Caco-2 (cell line): ENCODE measurements around the gene CEACAM19. TPM values are rescaled to one million over a fixed set of nuclear protein-coding genes. Genes with fewer than 3 reads are reported as not detected.

ENCODE experiments used
- BruUV-seq: library from RNA; stranded (reverse); fragments of 400-500 nt; replicated peaks from 2 replicates; lab custom pipeline; 2021; lab: Mats Ljungman, UMichigan
- CTCF ChIA-PET: fragments of 300-600 bp; sonication (Branson Sonifier 250); formaldehyde crosslinking; loops from one replicate; lab custom pipeline; 2022; ENCODE audit warnings: antibody characterized with exemption; lab: Charles Lee
- POLR2A ChIA-PET: fragments of 300-600 bp; sonication (Branson Sonifier 250); formaldehyde crosslinking; loops from one replicate; lab custom pipeline; 2022; ENCODE audit warnings: antibody characterized with exemption; lab: Charles Lee
- DNase-seq, 2 experiments: peaks; one replicate each; pipeline versions ENCODE4 v3.0.0 to v3.0.0-alpha.2; 2020 to 2022
- H3K27me3 ChIP-seq: replicated peaks from 2 replicates; pipeline ENCODE4 v1.6.0; 2011; ENCODE audit warnings: low read length; ENCODE audit not compliant: control insufficient read depth, insufficient read depth
- H3K36me3 ChIP-seq: 2 replicates; pipeline ENCODE4 v1.5.1; 2011; ENCODE audit warnings: low read length; ENCODE audit not compliant: control insufficient read depth, insufficient read depth
- H3K4me1 ChIP-seq: fragments of 250-450 bp; sonication (Bioruptor Pico); 2 replicates; pipeline ENCODE4 v1.5.1; 2020; ENCODE audit warnings: mild to moderate bottlenecking
- H3K4me3 ChIP-seq: 2 replicates; pipeline ENCODE4 v1.5.1; 2011; ENCODE audit warnings: low read depth, mild to moderate bottlenecking, control low read depth, low read length
- H3K9me3 ChIP-seq: fragments of 250-450 bp; sonication (Bioruptor Pico); 2 replicates; pipeline ENCODE4 v1.5.1; 2020; ENCODE audit warnings: mild to moderate bottlenecking, moderate library complexity
- H3K27ac Mint-ChIP-seq: one replicate; pipeline ENCODE4 v1.8.0; 2022; ENCODE audit warnings: mixed read lengths; ENCODE audit not compliant: unreplicated experiment
- H3K27me3 Mint-ChIP-seq: one replicate; pipeline ENCODE4 v1.8.0; 2022; ENCODE audit warnings: mixed read lengths; ENCODE audit not compliant: insufficient read depth, unreplicated experiment
- H3K36me3 Mint-ChIP-seq: one replicate; pipeline ENCODE4 v1.8.0; 2022; ENCODE audit warnings: mild to moderate bottlenecking, mixed read lengths; ENCODE audit not compliant: insufficient read depth, unreplicated experiment
- H3K4me1 Mint-ChIP-seq: one replicate; pipeline ENCODE4 v1.8.0; 2022; ENCODE audit warnings: low read depth, mixed read lengths; ENCODE audit not compliant: unreplicated experiment
- H3K4me3 Mint-ChIP-seq: one replicate; pipeline ENCODE4 v1.8.0; 2022; ENCODE audit warnings: mild to moderate bottlenecking, moderate library complexity, mixed read lengths; ENCODE audit not compliant: unreplicated experiment
- H3K9me3 Mint-ChIP-seq: one replicate; pipeline ENCODE4 v1.8.0; 2022; ENCODE audit warnings: mixed read lengths; ENCODE audit not compliant: unreplicated experiment
- CTCF ChIP-seq, 2 experiments: fragments of 200-600 bp in 1 of 2; IDR thresholded peaks; 1 replicate in 1 of 2; 2 replicates in 1 of 2; pipeline versions ENCODE4 v1.5.1 to v1.8.0; 2011 to 2022; ENCODE audit warnings: antibody characterized with exemption in 1 of 2, control low read depth in 1 of 2, inconsistent platforms in 1 of 2, low read depth in 1 of 2, low read length in 1 of 2, mild to moderate bottlenecking in 1 of 2, moderate library complexity in 1 of 2; ENCODE audit not compliant: insufficient read depth in 1 of 2, severe bottlenecking in 1 of 2, unreplicated experiment in 1 of 2
- intact Hi-C: fragments of 100-400 bp; cut with micrococcal nuclease; formaldehyde crosslinking; loops from one replicate; pipeline ENCODE4 v1.10.0; 2022; ENCODE audit not compliant: unreplicated experiment
- total RNA-seq: library from RNA; stranded (reverse); gene quantifications from 2 replicates; pipeline ENCODE4 v1.2.3, GENCODE V29; 2022

The CEACAM19 gene
- total RNA-seq, 1 experiment from 2014 or later, result 2.9 TPM

GRCh38 chr19:44729516-44730033 lies 58.3 kb downstream of the CEACAM19 start:
- POLR2A ChIA-PET, result interaction anchor here (0.7 kb wide), 1 partner anchor 112 kb away, joined by 4 read pairs; no protein-coding TSS in a partner anchor
- TF ChIP-seq CTCF (IDR thresholded peaks at IDR 0.05; ENCODE audit: insufficient read depth in 1 of 2, low read depth in 1 of 2, low read length in 1 of 2, severe bottlenecking in 1 of 2, unreplicated experiment in 1 of 2), result no peak

GRCh38 chr19:44731081-44731480 lies 59.8 kb downstream of the CEACAM19 start:
- ChIA-PET CTCF (interaction anchor here (4.2 kb wide), 1 partner anchor 40 kb away, joined by 11 read pairs; no protein-coding TSS in a partner anchor), POLR2A (no interaction called here)
- no peaks in the 10 kb centered on the region for H3K36me3 Mint-ChIP-seq
- no peaks in the 10 kb centered on the region for H3K27me3 Mint-ChIP-seq
- H3K9me3 ChIP-seq, result no peaks in the 10 kb centered on the region
- no peaks in the 10 kb centered on the region for H3K9me3 Mint-ChIP-seq
- no peak for DNase-seq
- peaks cover 6% of the 10 kb centered on the region for H3K4me1 Mint-ChIP-seq
- BruUV-seq, result no TSS peak
- intact Hi-C loops, result no loop called here
- H3K4me1 ChIP-seq, result peaks cover 12% of the 10 kb centered on the region
- no peak overlapping the region for H3K27ac Mint-ChIP-seq
- no peaks in the 10 kb centered on the region for H3K27me3 ChIP-seq
- H3K4me3 Mint-ChIP-seq, result no peak overlapping the region
- no peak overlapping the region for H3K4me3 ChIP-seq
- H3K36me3 ChIP-seq, result no peaks in the 10 kb centered on the region
- no peak for TF ChIP-seq CTCF (IDR thresholded peaks at IDR 0.05; ENCODE audit: insufficient read depth in 1 of 2, low read depth in 1 of 2, low read length in 1 of 2, severe bottlenecking in 1 of 2, unreplicated experiment in 1 of 2)

More at GRCh38 chr19:44729516-44730033, 58.3 kb downstream of the CEACAM19 start:
- peaks cover 17% of the 10 kb centered on the region for H3K4me1 ChIP-seq
- no peaks in the 10 kb centered on the region for H3K27me3 Mint-ChIP-seq
- no peak overlapping the region for H3K4me3 ChIP-seq
- no TSS peak for BruUV-seq
- peaks cover 18% of the 10 kb centered on the region for H3K4me1 Mint-ChIP-seq
- H3K36me3 ChIP-seq, result no peaks in the 10 kb centered on the region
- intact Hi-C loops, result no loop called here
- no peak for DNase-seq
- no peak overlapping the region for H3K27ac Mint-ChIP-seq
- no peaks in the 10 kb centered on the region for H3K27me3 ChIP-seq
- CTCF ChIA-PET, result interaction anchor here (1.9 kb wide), 1 partner anchor 41 kb away, joined by 8 read pairs; no protein-coding TSS in a partner anchor
- no peak overlapping the region for H3K4me3 Mint-ChIP-seq
- no peaks in the 10 kb centered on the region for H3K9me3 Mint-ChIP-seq
- H3K36me3 Mint-ChIP-seq, result no peaks in the 10 kb centered on the region
- no peaks in the 10 kb centered on the region for H3K9me3 ChIP-seq

- Mint-ChIP-seq H3K4me1 (peaks cover under 1% of the 10 kb centered on the region), H3K9me3 (no peaks in the 10 kb centered on the region), H3K27ac (no peak overlapping the region), H3K27me3 (no peaks in the 10 kb centered on the region), H3K4me3 (no peak overlapping the region), H3K36me3 (no peaks in the 10 kb centered on the region)
- intact Hi-C loops, result no loop called here
- H3K36me3 ChIP-seq, result no peaks in the 10 kb centered on the region
- no peak for TF ChIP-seq CTCF (IDR thresholded peaks at IDR 0.05; ENCODE audit: insufficient read depth in 1 of 2, low read depth in 1 of 2, low read length in 1 of 2, severe bottlenecking in 1 of 2, unreplicated experiment in 1 of 2)
- ChIA-PET POLR2A (no interaction called here), CTCF (interaction anchor here (4.2 kb wide), 1 partner anchor 39 kb away, joined by 11 read pairs; no protein-coding TSS in a partner anchor)
- no peak for DNase-seq
- no peaks in the 10 kb centered on the region for H3K27me3 ChIP-seq
- no TSS peak for BruUV-seq
- no peaks in the 10 kb centered on the region for H3K9me3 ChIP-seq
- H3K4me1 ChIP-seq, result peaks cover 8% of the 10 kb centered on the region; the same call in 1 of the 2 replicates
- H3K4me3 ChIP-seq, result no peak overlapping the region
Observed at GRCh38 chr19:44731622-44732021, 60.3 kb downstream of the CEACAM19 start.
